Measurements from ENCODE around the gene SLC5A11.

SLC5A11 gene

DNA sequence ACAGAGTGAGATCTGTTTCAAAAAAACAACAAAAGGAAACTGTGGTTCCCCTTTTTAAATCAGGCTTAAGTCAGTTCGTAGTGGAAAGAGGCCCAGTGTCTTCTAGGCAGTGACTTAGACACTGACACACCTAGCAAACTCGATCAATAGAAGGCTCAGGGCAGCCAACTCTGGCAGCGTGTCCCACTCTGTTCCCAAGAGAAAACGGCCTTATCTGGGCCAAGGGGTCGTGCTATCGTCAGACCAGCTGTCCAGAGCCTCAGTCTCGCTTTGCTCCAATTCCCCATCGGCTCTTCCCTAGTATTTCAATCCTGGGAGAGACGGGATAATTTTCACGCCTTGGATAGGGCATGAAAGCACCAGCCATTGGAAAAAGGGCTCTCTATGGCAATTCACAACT is 72.9 kb downstream of the SLC5A11 start:
- DNase-seq (ENCODE audit: low read depth) = no peak

DNA sequence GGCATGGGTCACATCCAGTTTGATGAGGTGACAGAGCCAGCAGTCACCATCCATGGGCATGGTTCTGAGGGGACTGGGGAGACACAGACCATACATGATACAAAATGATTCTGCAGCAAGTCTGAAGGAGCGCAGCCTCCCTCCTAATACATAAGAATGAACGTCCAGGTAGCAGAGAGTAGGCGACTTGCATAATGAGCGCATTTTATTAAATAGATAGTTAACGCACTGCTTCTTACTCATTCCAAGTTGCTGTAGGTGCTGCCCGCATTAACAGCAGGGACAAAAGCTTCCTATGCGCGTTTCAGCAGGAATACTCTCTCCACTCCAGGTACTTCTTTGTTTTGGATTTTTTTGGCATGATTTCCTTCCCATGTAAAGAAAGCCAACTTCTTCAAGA is 73.8 kb downstream of the SLC5A11 start:
- DNase-seq (ENCODE audit: low read depth) = no peak

DNA sequence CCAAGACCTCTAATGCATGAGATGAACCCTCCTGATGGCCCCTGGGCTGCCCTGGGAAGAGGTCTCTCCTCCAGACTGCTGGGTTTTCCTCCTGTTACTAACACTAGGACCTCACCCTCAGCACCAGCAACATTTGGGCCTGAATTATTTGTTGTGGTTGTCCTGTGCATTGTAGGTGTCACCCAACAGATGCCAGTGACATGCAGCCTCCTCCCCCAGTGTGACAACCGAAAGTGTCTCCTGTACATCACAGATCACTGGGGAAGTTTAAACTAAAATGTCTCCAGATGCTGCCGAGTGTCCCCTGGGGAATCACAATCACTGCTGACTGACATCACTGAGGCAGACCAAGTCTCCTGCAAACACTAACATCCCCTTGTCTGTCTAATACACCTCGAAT is 74.8 kb downstream of the SLC5A11 start:
- no peak for DNase-seq (ENCODE audit: low read depth)

DNA sequence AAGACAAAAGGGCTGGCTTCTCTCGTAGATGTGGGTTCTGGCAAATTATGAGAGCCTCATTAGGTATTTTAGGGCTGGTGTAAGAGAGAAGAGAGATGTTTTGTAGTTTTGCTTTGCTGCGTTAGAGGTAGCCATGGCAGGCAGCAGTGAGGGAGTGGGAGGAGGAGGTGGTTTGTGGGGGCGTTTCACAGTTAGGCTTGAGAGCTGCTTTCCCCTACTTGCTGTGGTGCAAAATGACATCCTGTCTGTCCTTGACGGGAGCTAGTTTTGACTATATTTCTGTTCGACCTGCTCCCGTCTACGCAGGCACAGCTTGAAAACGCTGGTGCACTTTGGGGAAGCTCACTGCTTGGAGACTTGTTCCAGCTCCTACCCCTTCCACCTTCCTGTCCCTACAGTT is 75.5 kb downstream of the SLC5A11 start:
- no peak for DNase-seq (ENCODE audit: low read depth)

DNA sequence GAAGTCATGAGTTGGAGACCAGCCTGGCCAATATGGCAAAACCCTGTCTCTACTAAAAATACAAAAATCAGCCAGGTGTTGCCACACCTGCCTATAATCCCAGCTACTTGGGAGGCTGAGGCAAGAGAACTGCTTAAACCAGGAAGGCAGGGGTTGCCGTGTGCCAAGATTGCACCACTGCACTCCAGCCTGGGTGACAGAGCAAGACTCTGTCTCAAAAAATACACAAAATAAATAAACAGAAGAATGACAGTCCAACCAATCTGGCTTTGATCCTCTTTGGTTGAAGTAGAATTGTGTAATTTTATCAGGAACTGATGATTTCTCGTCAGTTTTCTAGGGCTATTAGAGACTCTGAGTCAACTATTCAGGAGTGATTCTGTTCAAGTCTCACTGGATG is 79.4 kb downstream of the SLC5A11 start:
- peak; percentile 5 for DNase-seq (ENCODE audit: low read depth)

DNA sequence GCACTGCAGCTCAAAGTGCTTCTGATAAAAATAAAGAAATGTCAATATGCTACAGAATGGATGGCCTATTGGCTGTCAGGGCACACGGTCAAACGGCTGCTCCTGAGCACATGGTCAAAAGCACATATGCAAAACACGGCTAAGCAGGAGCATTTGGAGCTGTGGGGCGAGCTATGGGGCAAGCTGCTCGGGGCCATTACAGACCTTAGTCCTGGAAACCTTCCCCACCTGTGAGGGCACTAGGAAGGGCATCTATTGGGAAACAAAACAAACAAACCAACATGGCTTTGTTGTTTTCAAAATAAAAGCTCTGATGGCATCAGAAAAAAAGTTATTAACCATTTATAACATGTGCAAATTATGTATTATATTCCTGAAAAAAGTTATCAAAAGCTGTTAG is 83.6 kb downstream of the SLC5A11 start:
- no peak for DNase-seq (ENCODE audit: low read depth)

DNA sequence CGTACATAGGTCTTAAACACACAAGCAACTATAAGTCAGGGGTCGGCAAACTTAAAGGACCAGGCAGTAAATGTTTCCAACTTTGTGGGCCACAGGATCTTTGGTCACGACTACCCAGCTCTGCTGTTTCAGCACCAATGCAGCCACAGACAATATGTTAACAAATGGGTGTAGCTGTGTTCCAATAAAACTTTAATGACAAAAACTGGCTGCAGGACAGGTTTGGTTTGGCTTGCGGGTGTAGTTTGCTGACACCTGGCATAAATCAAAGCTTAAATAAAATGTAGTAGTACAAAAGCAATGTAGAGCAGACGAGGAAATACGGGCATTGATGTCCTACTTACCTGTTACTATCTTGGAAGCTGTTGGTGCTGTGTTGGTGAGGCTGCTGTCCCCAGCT is 84.7 kb downstream of the SLC5A11 start:
- no peak for DNase-seq (ENCODE audit: low read depth)

DNA sequence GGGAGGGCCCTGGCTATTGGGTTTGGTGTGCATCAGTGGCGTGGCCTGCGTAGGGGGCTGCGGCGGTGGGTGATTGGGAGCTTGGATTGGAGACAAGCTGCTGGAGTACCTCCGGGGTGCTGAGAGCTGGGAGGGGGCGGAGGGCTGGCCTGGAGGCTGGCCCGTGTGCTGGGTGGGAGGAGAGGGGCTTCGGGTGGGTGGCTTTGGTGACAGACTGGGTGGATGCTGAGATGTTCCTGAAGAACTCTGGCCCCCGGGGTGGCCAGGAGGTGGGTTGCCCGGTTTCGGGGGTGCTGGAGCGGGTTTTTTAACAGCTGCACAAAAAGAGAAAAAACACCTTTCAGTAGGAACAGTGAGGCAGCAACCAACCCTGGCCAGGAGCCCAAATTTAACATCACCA is 85.3 kb downstream of the SLC5A11 start:
- no peak for DNase-seq (ENCODE audit: low read depth)

DNA sequence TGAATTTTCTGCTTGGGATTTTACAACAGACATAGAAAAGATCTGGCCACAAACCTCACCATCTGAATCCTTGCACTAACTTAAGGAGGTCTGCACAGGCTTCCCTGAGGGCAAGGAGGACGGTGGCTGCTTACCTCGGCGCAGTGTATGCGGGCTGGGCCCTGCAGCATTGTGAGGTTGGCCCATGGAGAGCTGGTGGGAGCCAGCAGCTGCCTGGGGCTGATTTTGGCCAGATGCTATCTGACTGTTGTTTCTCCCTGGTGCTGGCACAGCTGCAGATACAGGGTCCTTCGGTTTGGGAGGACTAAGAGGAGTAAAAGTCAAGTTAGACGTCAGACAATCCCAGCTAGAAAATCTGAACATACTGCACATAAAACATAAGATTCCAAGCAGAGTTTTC is 89.6 kb downstream of the SLC5A11 start:
- DNase-seq (ENCODE audit: low read depth) = no peak

DNA sequence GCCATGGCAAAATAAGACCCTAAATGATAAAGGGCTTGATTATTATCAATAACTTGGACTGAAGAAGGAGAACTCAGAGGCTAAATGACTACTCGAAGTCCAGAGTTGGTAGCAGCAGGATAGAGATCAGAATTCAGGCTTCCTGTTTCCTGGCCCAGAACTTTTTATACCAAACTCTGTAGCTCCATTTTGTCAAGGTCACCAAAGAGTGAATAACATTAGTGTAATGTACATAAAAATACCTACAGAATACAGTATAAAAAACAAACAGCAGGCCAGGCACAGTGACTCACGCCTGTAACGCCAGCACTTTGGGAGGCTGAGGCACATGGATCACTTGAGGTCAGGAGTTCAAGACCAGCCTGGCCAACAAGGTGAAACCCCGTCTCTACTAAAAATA is 90.4 kb downstream of the SLC5A11 start:
- DNase-seq (ENCODE audit: low read depth) = no peak

DNA sequence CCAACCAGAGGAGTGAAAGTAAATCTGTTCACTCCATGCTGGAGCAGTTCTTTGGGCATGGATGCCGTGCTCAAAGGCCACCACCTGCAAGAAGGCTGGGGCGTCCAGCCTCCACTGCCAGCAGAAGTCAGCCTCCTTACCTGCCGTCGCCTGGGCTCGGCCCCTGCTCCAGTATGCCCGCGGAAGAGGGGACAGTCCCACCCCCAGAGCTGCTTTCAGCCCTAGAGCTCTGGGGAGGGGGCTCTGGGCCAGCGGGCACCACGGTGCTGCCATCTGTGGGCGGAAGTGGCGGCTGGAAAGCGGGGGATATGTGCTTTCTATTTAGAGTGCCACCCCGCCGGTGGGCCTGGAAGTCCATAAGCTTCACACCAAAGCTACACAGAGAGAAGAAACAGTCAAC is 93.5 kb downstream of the SLC5A11 start:
- DNase-seq (ENCODE audit: low read depth) = no peak

DNA sequence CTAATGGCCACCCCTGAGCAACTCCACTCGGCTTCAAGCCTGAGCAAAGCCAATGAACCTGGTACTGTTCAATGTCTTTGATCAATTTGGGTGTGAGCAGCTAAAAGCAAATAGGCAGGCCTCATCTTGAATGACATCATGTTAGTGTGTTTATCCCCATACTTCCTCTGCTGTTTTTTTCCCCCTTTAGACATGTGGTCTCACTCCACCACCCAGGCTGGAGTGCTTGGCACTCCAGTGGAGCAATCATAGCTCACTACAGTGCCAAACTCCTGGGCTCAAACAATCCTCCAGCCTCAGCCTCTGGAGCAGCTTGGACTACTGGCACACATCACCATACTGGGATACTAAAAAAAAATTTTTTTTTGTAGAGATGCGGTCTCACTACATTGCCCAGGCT is 94.0 kb downstream of the SLC5A11 start:
- DNase-seq (ENCODE audit: low read depth) = no peak

DNA sequence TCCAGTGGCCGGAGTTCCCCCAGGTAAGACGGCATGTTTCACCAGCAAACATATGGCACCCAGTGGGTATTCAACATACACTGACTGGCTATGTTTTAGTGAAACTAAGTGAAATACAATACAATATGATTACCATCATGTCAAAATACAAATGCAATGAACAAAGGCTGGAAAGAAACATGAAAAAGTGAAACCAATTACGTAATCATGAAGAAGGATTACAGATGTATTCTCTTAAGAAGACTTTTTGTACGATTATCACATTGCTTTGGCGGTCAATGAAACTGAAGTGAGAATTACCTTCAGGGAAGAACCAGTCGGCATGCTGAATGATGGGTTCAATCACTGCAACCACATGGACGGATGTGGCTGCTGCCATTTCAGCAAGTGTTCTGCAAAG is 97.7 kb downstream of the SLC5A11 start:
- no peak for DNase-seq (ENCODE audit: low read depth)

DNA sequence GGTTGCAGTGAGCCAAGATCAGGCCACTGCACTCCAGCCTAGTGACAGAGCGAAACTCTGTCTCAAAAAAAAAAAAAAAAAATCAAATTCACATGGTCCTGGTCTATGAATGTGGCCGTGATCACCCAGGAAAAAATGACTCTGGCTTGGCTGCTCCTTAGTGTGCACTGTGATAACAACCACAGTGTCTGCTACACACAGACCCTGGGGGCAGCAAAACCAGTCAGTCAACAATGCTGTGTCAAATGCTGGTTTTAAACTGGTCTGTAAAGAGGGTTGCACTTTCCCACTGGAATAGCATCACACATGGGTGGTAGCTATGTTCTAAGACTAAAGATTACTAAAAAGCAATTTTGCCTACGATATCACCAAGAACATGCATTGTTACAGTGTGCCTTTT is 98.4 kb downstream of the SLC5A11 start:
- no peak for DNase-seq (ENCODE audit: low read depth)

DNA sequence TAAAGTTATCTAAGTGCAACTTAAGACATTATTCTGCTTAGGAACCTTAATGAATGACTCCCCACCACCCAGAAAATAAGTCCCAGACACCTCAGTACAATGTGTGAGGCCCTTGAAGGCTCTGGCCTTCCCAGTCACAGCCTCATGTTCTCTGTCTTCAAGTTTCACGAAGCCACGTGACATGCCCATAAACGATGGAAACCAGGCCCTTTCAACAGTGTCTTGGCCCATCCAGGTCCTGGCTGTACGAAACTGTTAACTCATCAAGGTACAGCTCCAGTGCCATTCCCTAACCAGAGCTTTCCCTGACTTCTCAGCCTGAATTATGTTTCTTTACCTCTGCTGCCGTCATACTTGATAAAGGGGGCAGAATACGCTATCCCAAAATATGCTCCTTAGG is 100.4 kb downstream of the SLC5A11 start:
- DNase-seq (ENCODE audit: low read depth) = no peak

DNA sequence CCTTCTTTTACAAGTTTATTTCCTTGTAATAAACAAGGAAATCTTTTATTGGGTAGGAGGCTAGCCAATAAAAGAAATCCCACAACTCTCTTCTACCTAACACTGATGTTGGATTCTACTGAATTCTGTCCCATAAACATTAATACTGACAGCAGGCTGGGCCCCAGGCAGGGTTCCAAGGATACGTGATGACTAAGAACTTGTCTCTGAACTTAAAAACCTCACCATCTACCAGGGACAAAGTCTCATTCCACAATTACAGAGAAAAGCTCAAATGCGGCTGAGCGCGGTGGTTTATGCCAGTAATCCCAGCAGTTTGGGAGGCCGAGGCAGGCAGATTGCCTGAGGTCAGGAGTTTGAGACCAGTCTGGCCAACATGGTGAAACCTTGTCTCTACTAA is 104.5 kb downstream of the SLC5A11 start:
- peak; percentile 83 for DNase-seq (ENCODE audit: low read depth)

DNA sequence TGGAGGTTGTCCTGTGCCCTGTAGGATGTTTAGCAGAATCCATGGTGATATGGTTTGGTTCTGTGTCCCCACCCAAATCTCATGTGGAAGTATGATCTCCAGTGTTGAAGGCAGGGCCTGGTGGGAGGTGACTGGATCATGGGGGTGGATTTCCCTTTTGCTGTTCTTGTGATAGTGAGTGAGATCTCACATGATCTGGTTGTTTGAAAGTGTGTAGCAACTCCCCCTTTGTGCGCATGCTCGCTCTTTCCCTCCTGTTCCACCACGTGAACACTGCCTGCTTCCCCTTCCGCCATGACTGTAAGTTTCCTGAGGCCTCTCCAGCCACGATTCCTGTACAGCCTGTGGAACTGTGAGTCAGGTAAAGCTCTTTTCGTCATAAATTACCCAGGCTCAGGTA is 107.5 kb downstream of the SLC5A11 start:
- no peak for DNase-seq (ENCODE audit: low read depth)

DNA sequence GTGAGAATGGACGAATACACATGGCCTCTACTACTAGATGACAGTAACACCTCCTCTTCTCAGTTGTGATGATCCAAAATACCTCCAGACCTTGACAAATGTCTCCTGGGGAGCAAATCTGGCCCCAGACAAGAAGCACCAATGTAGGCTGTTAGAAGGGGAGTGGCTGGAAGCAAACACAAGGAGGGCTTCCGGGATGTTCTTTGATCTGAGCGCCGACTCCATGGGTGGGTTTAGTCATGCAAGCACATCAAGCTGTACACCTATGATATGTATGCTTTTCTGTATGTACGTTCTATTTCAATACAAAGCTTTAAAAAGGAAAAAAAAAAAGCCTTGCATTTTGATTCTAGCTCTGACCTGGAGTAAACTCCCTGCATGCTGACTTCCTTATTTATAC is 108.0 kb downstream of the SLC5A11 start:
- no peak for DNase-seq (ENCODE audit: low read depth)

DNA sequence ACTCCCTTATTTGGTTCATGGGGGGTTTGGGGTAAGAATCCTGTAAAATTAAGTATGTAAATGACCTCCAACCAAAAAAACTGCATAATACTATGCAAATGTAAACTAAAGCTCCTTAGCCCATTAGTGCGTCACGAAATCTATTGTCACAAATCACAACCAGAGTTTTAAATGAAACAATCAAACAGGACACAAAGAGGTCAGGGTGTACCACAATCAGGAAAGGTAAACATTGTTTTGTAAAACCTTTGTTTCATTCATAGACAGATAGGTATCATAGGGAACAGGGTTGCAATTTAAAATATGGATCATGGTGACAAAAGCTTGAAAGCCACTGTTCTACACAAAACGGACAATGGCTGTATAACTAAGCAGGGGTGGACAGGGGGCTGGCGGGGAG is 108.4 kb downstream of the SLC5A11 start:
- DNase-seq (ENCODE audit: low read depth) = no peak

DNA sequence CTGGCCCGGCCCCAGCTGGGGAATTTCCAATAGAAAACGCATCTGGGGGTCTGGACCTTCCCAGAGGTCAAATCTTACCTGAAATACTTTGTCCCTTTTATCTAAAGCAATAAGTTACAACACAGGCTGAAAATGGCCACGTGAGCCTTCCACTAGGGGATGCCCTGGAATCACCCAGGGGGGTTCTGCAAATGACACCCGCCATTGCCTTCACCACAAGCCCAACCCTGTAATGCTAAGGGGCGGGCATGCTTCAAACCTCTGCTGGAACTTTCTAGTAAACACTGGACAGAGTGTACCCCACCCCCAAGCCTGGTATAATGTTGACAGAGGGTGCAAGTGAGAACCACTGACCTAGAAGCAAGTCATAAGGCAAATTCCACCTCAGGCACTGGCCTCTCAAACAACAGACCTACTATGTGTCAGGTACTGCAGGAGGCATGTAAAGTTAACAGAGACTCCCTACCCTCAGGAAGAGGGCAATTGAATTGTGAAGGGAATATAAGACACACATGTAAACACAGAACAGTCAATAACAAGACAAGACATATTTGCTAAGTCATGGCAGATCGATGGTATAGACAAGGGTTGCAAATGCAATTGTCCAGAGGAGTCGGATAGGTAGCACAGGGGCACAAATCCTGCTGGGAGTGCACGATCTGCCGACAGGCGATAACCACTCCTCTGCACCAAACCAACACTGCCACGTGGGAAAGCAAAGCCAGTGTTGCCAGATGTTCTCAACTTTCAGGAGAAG is 110.4 kb downstream of the SLC5A11 start:
- DNase-seq (ENCODE audit: low read depth) = peak; percentile 20

DNA sequence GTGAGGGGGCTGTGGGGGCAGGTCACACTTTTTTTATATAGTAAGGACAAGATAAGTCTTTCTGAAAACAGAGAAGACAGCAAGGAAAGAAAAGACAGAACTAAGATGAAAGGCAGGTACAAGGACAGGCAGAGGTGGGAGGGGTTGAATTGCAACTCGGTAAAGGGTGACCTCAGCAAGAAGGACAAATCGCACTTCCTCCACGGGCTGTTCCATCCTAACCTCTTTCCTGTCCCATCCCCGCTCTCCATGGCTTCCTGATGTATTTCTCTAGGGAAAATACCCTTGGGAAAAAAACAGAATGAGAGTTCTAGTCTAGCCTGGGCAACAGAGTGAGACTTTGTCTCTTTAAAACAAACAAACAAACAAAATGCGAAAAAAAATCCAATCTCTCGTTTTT is 112.1 kb downstream of the SLC5A11 start:
- DNase-seq (ENCODE audit: low read depth) = no peak

Measured in EH (cell line).